ENCODE results near the gene GJB5.

Gene GJB5

GRCh38 chr1:34709547-34709946 lies 45.3 kb upstream of the GJB5 start:
- no peaks in the 10 kb centered on the region for H3K4me1 ChIP-seq (ENCODE audit: insufficient read depth, low read length, severe bottlenecking)
- peaks cover 3% of the 10 kb centered on the region; the same call in 1 of the 2 replicates for H3K27me3 ChIP-seq (ENCODE audit: insufficient read depth, low read length)
- TF ChIP-seq, protein P1, sequence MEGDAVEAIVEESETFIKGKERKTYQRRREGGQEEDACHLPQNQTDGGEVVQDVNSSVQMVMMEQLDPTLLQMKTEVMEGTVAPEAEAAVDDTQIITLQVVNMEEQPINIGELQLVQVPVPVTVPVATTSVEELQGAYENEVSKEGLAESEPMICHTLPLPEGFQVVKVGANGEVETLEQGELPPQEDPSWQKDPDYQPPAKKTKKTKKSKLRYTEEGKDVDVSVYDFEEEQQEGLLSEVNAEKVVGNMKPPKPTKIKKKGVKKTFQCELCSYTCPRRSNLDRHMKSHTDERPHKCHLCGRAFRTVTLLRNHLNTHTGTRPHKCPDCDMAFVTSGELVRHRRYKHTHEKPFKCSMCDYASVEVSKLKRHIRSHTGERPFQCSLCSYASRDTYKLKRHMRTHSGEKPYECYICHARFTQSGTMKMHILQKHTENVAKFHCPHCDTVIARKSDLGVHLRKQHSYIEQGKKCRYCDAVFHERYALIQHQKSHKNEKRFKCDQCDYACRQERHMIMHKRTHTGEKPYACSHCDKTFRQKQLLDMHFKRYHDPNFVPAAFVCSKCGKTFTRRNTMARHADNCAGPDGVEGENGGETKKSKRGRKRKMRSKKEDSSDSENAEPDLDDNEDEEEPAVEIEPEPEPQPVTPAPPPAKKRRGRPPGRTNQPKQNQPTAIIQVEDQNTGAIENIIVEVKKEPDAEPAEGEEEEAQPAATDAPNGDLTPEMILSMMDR (IDR thresholded peaks at IDR 0.05; ENCODE audit: low read length) = no peak
- no peak for TF ChIP-seq EZH2 (IDR thresholded peaks at IDR 0.05; ENCODE audit: borderline replicate concordance, low read length)
- H3K4me3 ChIP-seq (ENCODE audit: low read depth, low read length, poor library complexity, severe bottlenecking) = no peak overlapping the region
- no peak overlapping the region for H3K27ac ChIP-seq (ENCODE audit: low read depth, low read length, poor library complexity, severe bottlenecking)
- no peak overlapping the region for H3K9ac ChIP-seq (ENCODE audit: low read length)
- H2AFZ ChIP-seq (ENCODE audit: low read length) = no peak overlapping the region
- H3K9me3 ChIP-seq (ENCODE audit: low read length) = no peaks in the 10 kb centered on the region
- no peaks in the 10 kb centered on the region for H3K9me2 ChIP-seq (ENCODE audit: low read depth, low read length)
- no peaks in the 10 kb centered on the region for H3K79me2 ChIP-seq (ENCODE audit: insufficient read depth, low read length)
- no peak overlapping the region for H3K4me2 ChIP-seq (ENCODE audit: low read length)
- H4K20me1 ChIP-seq (ENCODE audit: insufficient read depth, low read length) = no peaks in the 10 kb centered on the region
- no peaks in the 10 kb centered on the region for H3K36me3 ChIP-seq (ENCODE audit: insufficient read depth, low read length)
- H3F3A ChIP-seq (ENCODE audit: insufficient read depth, low read length) = no peaks in the 10 kb centered on the region

DNA sequence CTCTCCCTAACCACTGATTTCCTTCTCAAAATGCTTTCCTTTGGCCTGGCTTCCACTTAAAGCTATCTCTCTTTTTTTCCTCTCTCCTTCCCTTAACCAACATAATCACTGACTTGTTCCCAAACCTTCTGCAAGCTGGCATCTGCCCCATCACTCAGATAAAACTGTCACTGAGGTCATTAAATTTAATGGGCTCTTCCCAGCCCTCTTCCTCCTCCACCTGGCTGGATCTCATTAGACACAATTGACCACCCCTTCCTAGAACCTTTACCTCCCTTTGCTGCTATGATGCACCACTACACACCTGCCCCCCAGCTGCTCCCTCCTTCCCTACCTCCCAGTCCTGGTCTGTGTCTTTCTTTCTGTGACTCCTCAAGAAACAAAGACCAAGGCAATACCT lies 44.0 kb upstream of the GJB5 start:
- TF ChIP-seq EZH2 (IDR thresholded peaks at IDR 0.05; ENCODE audit: borderline replicate concordance, low read length) = no peak
- TF ChIP-seq, protein P1 (IDR thresholded peaks at IDR 0.05; ENCODE audit: low read length) = no peak

DNA sequence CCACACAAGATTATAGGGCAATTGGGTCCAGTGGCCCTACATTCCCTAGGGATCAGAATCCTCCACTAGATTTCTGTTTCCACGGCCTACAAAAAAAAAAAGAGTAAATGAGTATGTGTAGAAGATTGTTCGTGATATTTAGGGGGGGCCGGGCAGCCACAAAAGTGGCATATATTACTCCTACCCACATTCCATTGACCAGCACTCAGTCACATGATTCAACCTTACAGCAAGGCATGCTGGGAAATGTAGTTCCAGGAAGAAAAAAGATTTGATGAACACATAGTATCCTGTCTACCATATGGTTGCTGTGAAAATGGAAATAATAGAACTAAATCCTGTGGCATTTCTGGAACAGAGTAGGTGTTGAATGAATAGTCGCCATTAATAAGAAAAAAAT lies 43.4 kb upstream of the GJB5 start:
- Histone ChIP-seq H3K79me2 (ENCODE audit: insufficient read depth, low read length) (no peaks in the 10 kb centered on the region), H3F3A (ENCODE audit: insufficient read depth, low read length) (no peaks in the 10 kb centered on the region), H3K4me3 (ENCODE audit: low read depth, low read length, poor library complexity, severe bottlenecking) (no peak overlapping the region), H3K27ac (ENCODE audit: low read depth, low read length, poor library complexity, severe bottlenecking) (no peak overlapping the region), H2AFZ (ENCODE audit: low read length) (no peak overlapping the region), H3K4me1 (ENCODE audit: insufficient read depth, low read length, severe bottlenecking) (no peaks in the 10 kb centered on the region), H3K36me3 (ENCODE audit: insufficient read depth, low read length) (no peaks in the 10 kb centered on the region), H3K9me3 (ENCODE audit: low read length) (no peaks in the 10 kb centered on the region), H3K9ac (ENCODE audit: low read length) (no peak overlapping the region), H3K4me2 (ENCODE audit: low read length) (no peak overlapping the region), H3K27me3 (ENCODE audit: insufficient read depth, low read length) (peaks cover 3% of the 10 kb centered on the region; the same call in 1 of the 2 replicates), H3K9me2 (ENCODE audit: low read depth, low read length) (no peaks in the 10 kb centered on the region), H4K20me1 (ENCODE audit: insufficient read depth, low read length) (no peaks in the 10 kb centered on the region)
- TF ChIP-seq, protein P1 (IDR thresholded peaks at IDR 0.05; ENCODE audit: low read length) = no peak
- no peak for TF ChIP-seq EZH2 (IDR thresholded peaks at IDR 0.05; ENCODE audit: borderline replicate concordance, low read length)

More for the DNA sequence above, 44.0 kb upstream of the GJB5 start:
- no peaks in the 10 kb centered on the region for H3K4me1 ChIP-seq (ENCODE audit: insufficient read depth, low read length, severe bottlenecking)
- no peak overlapping the region for H3K4me3 ChIP-seq (ENCODE audit: low read depth, low read length, poor library complexity, severe bottlenecking)
- no peaks in the 10 kb centered on the region for H4K20me1 ChIP-seq (ENCODE audit: insufficient read depth, low read length)
- no peak overlapping the region for H3K4me2 ChIP-seq (ENCODE audit: low read length)
- H3K27ac ChIP-seq (ENCODE audit: low read depth, low read length, poor library complexity, severe bottlenecking) = no peak overlapping the region
- H3K27me3 ChIP-seq (ENCODE audit: insufficient read depth, low read length) = peaks cover 3% of the 10 kb centered on the region; the same call in 1 of the 2 replicates
- H3K9me2 ChIP-seq (ENCODE audit: low read depth, low read length) = no peaks in the 10 kb centered on the region
- H3K9ac ChIP-seq (ENCODE audit: low read length) = no peak overlapping the region
- no peaks in the 10 kb centered on the region for H3F3A ChIP-seq (ENCODE audit: insufficient read depth, low read length)
- no peak overlapping the region for H2AFZ ChIP-seq (ENCODE audit: low read length)
- H3K36me3 ChIP-seq (ENCODE audit: insufficient read depth, low read length) = no peaks in the 10 kb centered on the region
- no peaks in the 10 kb centered on the region for H3K9me3 ChIP-seq (ENCODE audit: low read length)
- H3K79me2 ChIP-seq (ENCODE audit: insufficient read depth, low read length) = no peaks in the 10 kb centered on the region

Data from OCI-LY1 (cell line).